Astrocyte (in vitro differentiated cells and primary cell): ENCODE measurements around the gene SLC25A12.
"Not testable (repeated sequence)": the region's sequence is repeated elsewhere in the genome, so short reads cannot be mapped to it uniquely, and the experiment has no call there.

ENCODE experiments used
- EZH2 ChIP-seq: IDR thresholded peaks from 2 replicates; pipeline ENCODE4 v1.6.1; 2012; ENCODE audit warnings: mild to moderate bottlenecking, low read length, inconsistent platforms; ENCODE audit not compliant: insufficient read depth
- TF ChIP-seq, protein P1 (sequence below): IDR thresholded peaks from 2 replicates; pipeline ENCODE4 v1.5.1; 2011; ENCODE audit warnings: low read depth, mild to moderate bottlenecking, inconsistent platforms, low read length, moderate library complexity; ENCODE audit not compliant: insufficient read depth

DNA sequence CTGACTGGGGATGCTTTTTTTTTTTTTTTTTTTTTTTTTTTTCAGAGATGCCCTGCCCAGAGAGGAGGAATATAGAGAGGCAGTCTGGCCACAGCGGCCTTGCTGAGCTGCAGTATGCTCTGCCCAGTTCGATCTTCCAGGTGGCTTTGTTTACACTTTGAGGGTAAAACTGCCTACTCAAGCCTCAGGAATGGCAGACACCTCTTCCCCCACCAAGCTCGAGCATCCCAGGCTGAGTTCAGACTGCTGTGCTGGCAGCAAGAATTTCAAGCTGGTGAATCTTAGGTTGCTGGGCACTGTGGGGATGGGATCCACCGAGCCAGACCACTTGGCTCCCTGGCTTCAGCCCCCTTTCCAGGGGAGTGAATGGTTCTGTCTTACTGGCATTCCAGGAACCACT lies 132.9 kb downstream of the SLC25A12 start:
- TF ChIP-seq, protein P1, sequence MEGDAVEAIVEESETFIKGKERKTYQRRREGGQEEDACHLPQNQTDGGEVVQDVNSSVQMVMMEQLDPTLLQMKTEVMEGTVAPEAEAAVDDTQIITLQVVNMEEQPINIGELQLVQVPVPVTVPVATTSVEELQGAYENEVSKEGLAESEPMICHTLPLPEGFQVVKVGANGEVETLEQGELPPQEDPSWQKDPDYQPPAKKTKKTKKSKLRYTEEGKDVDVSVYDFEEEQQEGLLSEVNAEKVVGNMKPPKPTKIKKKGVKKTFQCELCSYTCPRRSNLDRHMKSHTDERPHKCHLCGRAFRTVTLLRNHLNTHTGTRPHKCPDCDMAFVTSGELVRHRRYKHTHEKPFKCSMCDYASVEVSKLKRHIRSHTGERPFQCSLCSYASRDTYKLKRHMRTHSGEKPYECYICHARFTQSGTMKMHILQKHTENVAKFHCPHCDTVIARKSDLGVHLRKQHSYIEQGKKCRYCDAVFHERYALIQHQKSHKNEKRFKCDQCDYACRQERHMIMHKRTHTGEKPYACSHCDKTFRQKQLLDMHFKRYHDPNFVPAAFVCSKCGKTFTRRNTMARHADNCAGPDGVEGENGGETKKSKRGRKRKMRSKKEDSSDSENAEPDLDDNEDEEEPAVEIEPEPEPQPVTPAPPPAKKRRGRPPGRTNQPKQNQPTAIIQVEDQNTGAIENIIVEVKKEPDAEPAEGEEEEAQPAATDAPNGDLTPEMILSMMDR = not testable (repeated sequence)
- TF ChIP-seq EZH2 = not testable (repeated sequence)
